Urothelium cell line (cell line): Measurements from ENCODE around the gene LCE1D.

Experiments
- DNase-seq: peaks from one replicate; pipeline ENCODE4 v3.0.0; 2011; ENCODE audit warnings: low spot score, mixed read lengths
- FAIRE-seq: peaks from 2 replicates; lab custom pipeline; 2011; peaks lifted over from hg19 to GRCh38; lab: Jason Lieb, UNC

The LCE1D gene

DNA sequence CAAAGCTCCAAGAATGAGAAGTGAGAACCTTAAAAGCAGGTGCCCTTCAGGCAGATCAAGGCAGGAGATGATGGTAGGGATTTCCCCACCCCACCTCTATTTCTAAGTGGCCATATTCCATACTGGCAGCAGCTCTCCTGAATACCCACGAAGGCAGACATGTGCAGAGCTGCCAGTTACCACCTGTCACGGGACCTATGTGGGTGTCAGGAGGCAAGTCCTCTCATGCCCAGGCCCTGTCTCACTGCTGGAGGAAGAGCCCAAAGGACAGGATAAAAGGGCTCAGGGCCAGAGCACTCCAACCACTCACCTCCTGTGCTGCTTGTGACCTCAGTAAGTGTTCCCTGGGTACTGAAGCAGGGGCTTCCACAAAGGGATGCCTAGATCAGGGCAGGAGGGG, 14.5 kb downstream of the LCE1D start:
- FAIRE-seq = no peak
- no peak for DNase-seq

DNA sequence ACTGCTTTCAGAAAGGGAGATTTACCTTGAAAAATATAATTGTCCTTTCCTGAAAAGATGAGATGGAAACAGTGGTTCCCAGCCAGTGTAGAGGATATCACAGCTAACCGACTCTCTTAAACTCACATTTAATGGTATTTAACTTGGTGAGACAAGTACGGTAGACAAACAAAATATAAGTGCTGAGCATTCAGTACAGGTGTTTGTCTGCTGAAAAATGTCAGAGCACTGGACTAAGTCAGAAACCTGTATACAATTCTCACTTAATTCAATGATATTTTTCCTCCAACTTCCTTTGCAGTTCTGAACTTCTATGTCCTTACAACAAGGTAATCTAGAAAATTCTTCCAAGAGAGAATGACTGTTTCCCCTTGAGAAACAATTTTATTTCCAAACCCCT, 15.2 kb downstream of the LCE1D start, which contains the start of gene LCE1B:
LCE1B (plus strand) TSS at position 301 of the 400 bp plus-strand sequence. CDS start 476 bp downstream, outside the sequence.
- DNase-seq = no peak
- FAIRE-seq = no peak

- no peak for DNase-seq
- no peak for FAIRE-seq
Observed at GRCh38 chr1:152817309-152817708, 20.8 kb downstream of the LCE1D start.

GRCh38 chr1:152823294-152823693, 26.8 kb downstream of the LCE1D start:
- DNase-seq = no peak
- no peak for FAIRE-seq

GRCh38 chr1:152824964-152825363, 28.4 kb downstream of the LCE1D start:
- DNase-seq (no peak), FAIRE-seq (no peak)

DNA sequence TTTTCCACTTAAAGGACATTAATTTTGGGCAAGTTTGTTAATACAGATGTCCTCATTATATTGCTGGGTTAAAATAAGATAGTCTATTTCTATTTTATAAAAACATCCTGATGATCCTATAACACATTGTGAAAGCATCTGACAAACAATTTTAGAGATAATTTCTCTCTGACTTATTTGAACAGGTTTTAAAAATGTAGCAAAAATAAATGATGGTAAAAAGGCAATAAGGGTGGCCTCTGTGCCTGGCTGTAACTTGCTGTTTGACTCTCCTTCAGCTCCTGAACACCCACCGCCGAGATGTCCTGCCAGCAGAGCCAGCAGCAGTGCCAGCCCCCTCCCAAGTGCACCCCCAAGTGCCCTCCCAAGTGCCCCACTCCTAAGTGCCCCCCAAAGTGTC, 30.7 kb downstream of the LCE1D start, which contains the start of gene LCE1A:
LCE1A (plus strand) TSS at position 301 of the 400 bp plus-strand sequence; CDS start at position 301, 0 bp downstream.
- DNase-seq = no peak
- no peak for FAIRE-seq

GRCh38 chr1:152836870-152837269, 40.3 kb downstream of the LCE1D start:
- FAIRE-seq = no peak
- DNase-seq = no peak

- FAIRE-seq (no peak), DNase-seq (no peak)
Observed at GRCh38 chr1:152842556-152842955, 46.0 kb downstream of the LCE1D start, which contains the start of gene LCE6A. TSS of gene LCE6A (plus strand) at chr1:152842856. CDS start at chr1:152843521, 665 bp downstream.
